Chondrocyte (in vitro differentiated cells): Measurements from ENCODE around the gene RAC3. TPM values are rescaled to one million over a fixed set of nuclear protein-coding genes. Genes with fewer than 3 reads are reported as not detected.

Experiments
- DNase-seq: peaks from one replicate; pipeline ENCODE4 v3.0.0; 2021; ENCODE audit warnings: mixed read lengths, low spot score
- H3K27ac Mint-ChIP-seq: one replicate; pipeline ENCODE4 v1.8.0; 2021; ENCODE audit warnings: mild to moderate bottlenecking, moderate library complexity, mixed read lengths; ENCODE audit not compliant: unreplicated experiment
- H3K27me3 Mint-ChIP-seq: 2 replicates; pipeline ENCODE4 v1.8.0; 2021; ENCODE audit warnings: low read depth, mixed read lengths
- H3K36me3 Mint-ChIP-seq: 2 replicates; pipeline ENCODE4 v1.8.0; 2021; ENCODE audit warnings: low read depth, mixed read lengths
- H3K4me1 Mint-ChIP-seq: 2 replicates; pipeline ENCODE4 v1.8.0; 2021; ENCODE audit warnings: low read depth, mild to moderate bottlenecking, mixed read lengths
- H3K4me3 Mint-ChIP-seq: one replicate; pipeline ENCODE4 v1.8.0; 2021; ENCODE audit warnings: mild to moderate bottlenecking, moderate library complexity, mixed read lengths; ENCODE audit not compliant: unreplicated experiment
- H3K9me3 Mint-ChIP-seq: 2 replicates; pipeline ENCODE4 v1.8.0; 2021; ENCODE audit warnings: low read depth, mixed read lengths
- total RNA-seq: library from RNA; stranded (reverse); gene quantifications from 3 replicates; pipeline ENCODE4 v1.2.1, GENCODE V29; 2021
- TF ChIP-seq, protein P1 (sequence below): fragments of 200-600 bp; sonication (generic); IDR thresholded peaks from 2 replicates; pipeline ENCODE4 v1.5.0; 2021; ENCODE audit warnings: antibody characterized with exemption, mild to moderate bottlenecking, moderate library complexity

Gene RAC3
- total RNA-seq, 1 donor from 2014 or later = 32.7 TPM

DNA sequence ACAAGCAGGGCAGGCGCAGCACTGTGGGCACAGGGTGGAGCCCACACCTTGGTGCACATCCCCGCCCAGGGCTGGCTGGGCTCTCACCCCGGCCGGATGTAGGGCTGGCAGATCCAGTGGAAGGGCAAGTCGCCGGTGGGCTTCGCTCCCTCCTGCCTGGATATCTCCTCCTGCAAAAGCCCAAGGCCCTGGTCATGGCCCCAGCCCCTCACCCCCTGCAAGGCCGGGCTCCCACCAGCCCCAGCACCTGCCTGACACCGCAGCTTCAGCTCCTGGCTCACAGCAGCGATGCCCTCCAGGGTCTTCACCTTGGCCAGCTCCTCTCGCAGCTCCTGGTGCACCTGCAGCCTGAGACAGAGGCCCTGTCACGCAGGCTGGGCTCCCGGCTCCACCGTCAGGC, 29.1 kb downstream of the RAC3 start:
- Mint-ChIP-seq H3K27ac (no peak overlapping the region), H3K4me1 (peaks cover 9% of the 10 kb centered on the region), H3K27me3 (no peaks in the 10 kb centered on the region), H3K4me3 (no peak overlapping the region), H3K36me3 (peaks cover 3% of the 10 kb centered on the region), H3K9me3 (no peaks in the 10 kb centered on the region)
- DNase-seq = no peak
- TF ChIP-seq, protein P1, sequence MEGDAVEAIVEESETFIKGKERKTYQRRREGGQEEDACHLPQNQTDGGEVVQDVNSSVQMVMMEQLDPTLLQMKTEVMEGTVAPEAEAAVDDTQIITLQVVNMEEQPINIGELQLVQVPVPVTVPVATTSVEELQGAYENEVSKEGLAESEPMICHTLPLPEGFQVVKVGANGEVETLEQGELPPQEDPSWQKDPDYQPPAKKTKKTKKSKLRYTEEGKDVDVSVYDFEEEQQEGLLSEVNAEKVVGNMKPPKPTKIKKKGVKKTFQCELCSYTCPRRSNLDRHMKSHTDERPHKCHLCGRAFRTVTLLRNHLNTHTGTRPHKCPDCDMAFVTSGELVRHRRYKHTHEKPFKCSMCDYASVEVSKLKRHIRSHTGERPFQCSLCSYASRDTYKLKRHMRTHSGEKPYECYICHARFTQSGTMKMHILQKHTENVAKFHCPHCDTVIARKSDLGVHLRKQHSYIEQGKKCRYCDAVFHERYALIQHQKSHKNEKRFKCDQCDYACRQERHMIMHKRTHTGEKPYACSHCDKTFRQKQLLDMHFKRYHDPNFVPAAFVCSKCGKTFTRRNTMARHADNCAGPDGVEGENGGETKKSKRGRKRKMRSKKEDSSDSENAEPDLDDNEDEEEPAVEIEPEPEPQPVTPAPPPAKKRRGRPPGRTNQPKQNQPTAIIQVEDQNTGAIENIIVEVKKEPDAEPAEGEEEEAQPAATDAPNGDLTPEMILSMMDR = no peak

DNA sequence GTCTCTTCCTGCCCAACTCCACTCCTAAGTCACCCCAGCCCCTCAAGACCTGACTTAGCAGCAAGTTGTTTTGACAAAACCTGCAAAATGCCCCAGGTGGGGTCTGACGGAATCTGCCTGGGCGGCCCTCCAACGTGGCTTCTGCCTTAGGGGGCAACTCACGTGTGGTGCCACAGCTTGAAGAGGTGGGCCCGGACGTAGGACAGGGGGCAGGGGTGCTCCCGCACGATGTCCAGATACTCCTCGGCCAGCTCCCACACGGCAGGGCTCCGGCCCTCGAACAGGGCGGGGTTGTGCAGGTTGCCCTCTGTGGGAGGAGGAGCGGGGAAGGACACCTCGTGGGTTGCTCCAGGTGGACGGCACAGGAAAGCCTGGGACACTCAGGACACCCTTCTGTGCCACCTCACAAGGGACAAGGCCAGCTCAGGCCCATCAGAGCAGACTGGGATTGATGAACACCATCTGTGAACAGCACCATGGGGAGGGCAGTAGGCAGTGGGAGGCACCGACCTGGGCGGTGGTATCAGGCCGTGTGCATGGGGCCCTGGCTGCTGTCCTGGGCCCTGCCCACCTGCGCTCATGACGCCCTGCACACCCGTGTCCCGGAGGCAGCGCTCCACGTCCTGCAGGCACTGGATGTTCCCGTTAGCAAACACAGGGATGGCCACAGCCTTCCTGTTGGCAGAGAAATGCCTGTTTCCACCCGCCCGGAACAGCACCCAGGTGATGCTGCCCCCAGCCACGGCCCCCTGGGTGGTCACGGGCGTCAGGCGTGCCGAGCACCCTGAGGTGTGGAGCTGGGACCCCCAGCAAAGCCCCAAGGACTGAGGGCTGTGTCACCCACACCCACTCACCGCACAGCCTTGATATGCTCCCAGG, 29.8 kb downstream of the RAC3 start:
- H3K27ac Mint-ChIP-seq = no peak overlapping the region
- no peak for DNase-seq
- TF ChIP-seq, protein P1 = no peak
- H3K9me3 Mint-ChIP-seq = no peaks in the 10 kb centered on the region
- no peak overlapping the region for H3K4me3 Mint-ChIP-seq
- no peaks in the 10 kb centered on the region for H3K27me3 Mint-ChIP-seq
- peaks cover 12% of the 10 kb centered on the region for H3K4me1 Mint-ChIP-seq
- peaks cover 3% of the 10 kb centered on the region for H3K36me3 Mint-ChIP-seq

DNA sequence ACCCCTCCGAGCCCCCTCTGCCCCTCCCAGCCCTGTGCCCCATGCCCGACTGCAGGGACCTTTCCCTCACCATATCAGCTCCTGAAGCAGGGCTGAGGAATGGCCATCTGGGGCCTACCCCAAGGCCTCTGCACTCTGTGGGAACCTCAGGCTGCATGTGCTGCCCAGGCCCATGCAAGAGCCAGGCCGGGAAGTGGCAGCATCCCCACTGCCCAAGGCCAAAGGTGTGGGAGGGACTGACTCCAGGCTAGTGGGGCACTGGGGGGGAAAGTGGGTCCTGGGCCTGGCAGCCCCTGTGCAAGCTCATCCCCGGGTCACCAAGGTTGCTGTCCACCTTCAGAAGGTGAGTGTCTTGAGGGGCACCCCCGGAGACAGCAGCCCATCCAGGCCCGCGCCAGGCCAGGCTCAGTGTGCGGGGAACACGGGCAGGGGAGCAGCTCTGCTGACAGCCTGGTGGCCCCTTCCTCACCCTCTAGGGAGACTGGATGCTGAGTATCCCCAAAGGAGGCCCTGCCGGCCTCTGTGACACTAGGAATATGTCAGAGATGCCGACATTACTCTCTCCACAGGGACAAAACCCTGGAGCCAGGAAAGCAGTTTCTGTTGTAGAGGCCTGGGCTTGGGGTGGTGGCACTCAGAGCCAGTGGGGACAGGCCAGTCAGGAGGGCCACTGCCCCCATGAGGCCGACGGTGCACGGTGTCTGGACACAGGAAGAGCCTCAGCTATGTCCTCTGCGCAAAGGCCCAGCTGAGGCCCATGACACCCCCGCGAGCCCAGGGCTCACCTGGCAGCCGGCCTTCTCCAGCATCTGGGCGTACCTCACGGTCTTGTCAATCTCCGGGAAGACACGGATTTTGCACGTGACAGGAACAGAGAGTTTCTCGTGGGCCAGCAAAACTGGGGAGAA, 30.9 kb downstream of the RAC3 start:
- no peak for DNase-seq
- TF ChIP-seq, protein P1 = no peak
- Mint-ChIP-seq H3K9me3 (no peaks in the 10 kb centered on the region), H3K27ac (no peak overlapping the region), H3K4me1 (peaks cover 15% of the 10 kb centered on the region), H3K36me3 (peaks cover 3% of the 10 kb centered on the region), H3K4me3 (no peak overlapping the region), H3K27me3 (no peaks in the 10 kb centered on the region)

DNA sequence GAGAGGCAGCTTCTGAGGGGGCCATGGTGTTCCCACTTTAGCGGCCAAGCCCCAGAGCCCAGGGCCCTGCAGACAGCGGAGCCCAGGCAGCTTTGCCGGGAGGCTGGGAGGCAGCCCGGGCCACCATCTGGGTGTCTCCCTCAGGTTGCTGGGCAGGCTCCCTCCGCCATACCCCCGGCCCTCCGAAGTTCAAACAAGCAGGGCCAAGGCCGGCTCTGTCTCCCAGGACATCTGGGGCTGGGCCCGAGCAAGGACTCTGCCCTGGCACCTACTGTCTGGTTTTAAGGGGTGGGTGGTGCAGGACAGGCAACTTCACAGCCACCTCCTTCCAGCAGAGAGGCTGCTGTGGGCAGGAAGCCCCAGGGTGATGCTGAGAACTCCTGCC, 31.5 kb downstream of the RAC3 start:
- H3K4me1 Mint-ChIP-seq = peaks cover 15% of the 10 kb centered on the region
- peaks cover 3% of the 10 kb centered on the region for H3K36me3 Mint-ChIP-seq
- H3K27me3 Mint-ChIP-seq = no peaks in the 10 kb centered on the region
- H3K27ac Mint-ChIP-seq = no peak overlapping the region
- TF ChIP-seq, protein P1 = no peak
- DNase-seq = no peak
- no peak overlapping the region for H3K4me3 Mint-ChIP-seq
- H3K9me3 Mint-ChIP-seq = no peaks in the 10 kb centered on the region
